Stomach (tissue), 9 donors: Measurements from ENCODE around the gene SLC35D2. TPM values are rescaled to one million over a fixed set of nuclear protein-coding genes. Genes with fewer than 3 reads are reported as not detected.

Experiments used
- DNase-seq, 2 donors: peaks; one replicate each; pipeline versions ENCODE4 v3.0.0 to v3.0.0-alpha.2; 2013 to 2019
- H3K27ac ChIP-seq, 5 donors: fragments of 200-600 bp in 4 of 5; sonication (generic) in 4 of 5; one replicate each; pipeline ENCODE4 v1.5.1; 2013 to 2019; ENCODE audit warnings: mild to moderate bottlenecking in 1 of 5, moderate library complexity in 1 of 5
- H3K27me3 ChIP-seq, 3 donors: fragments of 200-600 bp; sonication (generic); one replicate each; pipeline ENCODE4 v1.5.1; 2017 to 2019; ENCODE audit warnings: mixed run types in 1 of 3
- H3K36me3 ChIP-seq, 4 donors: fragments of 200-600 bp; sonication (generic); 1 replicate in 3 of 4; 2 replicates in 1 of 4; pipeline ENCODE4 v1.5.1; 2016 to 2019
- H3K4me1 ChIP-seq, 4 donors: fragments of 200-600 bp; sonication (generic); one replicate each; pipeline ENCODE4 v1.5.1; 2016 to 2019
- H3K4me3 ChIP-seq, 4 donors: fragments of 200-600 bp; sonication (generic) in 3 of 4; one replicate each; pipeline ENCODE4 v1.5.1; 2016 to 2019; ENCODE audit warnings: mild to moderate bottlenecking in 1 of 4
- H3K9me3 ChIP-seq, 4 donors: fragments of 200-600 bp; sonication (generic); one replicate each; pipeline ENCODE4 v1.5.1; 2016 to 2019
- EP300 ChIP-seq: sonication (generic); formaldehyde crosslinking; IDR thresholded peaks from one replicate; pipeline ENCODE4 v1.6.1; 2017; ENCODE audit warnings: antibody characterized with exemption
- POLR2A ChIP-seq, 4 donors: fragments of 450-650 bp; IDR thresholded peaks; one replicate each; pipeline ENCODE4 v1.6.1; 2016; ENCODE audit warnings: antibody characterized with exemption in 4 of 4, control low read depth in 2 of 4, mild to moderate bottlenecking in 1 of 4, moderate library complexity in 1 of 4
- POLR2AphosphoS5 ChIP-seq, 3 donors: sonication (generic); formaldehyde crosslinking; IDR thresholded peaks; one replicate each; pipeline ENCODE4 v1.6.1; 2016; ENCODE audit warnings: antibody characterized with exemption in 3 of 3
- WGBS, 5 donors: extraction: QIAGEN DNeasy Blood & Tissue Kit in 3 of 5; methylation state at CpG; one replicate each; pipeline versions ENCODE4 v1.1.5 to v1.1.7; 2013 to 2018; 5-methylcytosine and 5-hydroxymethylcytosine counted together
- intact Hi-C: fragments of 100-400 bp; cut with DNase I; formaldehyde crosslinking; loops from one replicate; pipeline ENCODE4 v1.15.1; 2023; ENCODE audit warnings: low total_unique reads
- polyA plus RNA-seq, 3 donors: library from polyadenylated mRNA; stranded (reverse); fragments of 200-250 nt; gene quantifications; one replicate each; pipeline ENCODE4 v1.2.3, GENCODE V29; 2013
- total RNA-seq, 5 donors: library from RNA; depleted of rRNA; stranded (reverse); fragments of >200 nt; gene quantifications; one replicate each; pipeline versions ENCODE4 v1.1.0 to v1.2.3, GENCODE V29; 2014 to 2016
- TF ChIP-seq, protein P1 (sequence below), 7 experiments: fragments of 450-650 bp in 4 of 7; fragments of 200-600 bp in 3 of 7; sonication (generic) in 3 of 7; IDR thresholded peaks; one replicate each; pipeline ENCODE4 v1.5.1; 2016 to 2019; ENCODE audit warnings: antibody characterized with exemption in 7 of 7, control low read depth in 2 of 7, mild to moderate bottlenecking in 1 of 7
- donor health status: healthy with polysubstance abuse.
- donor health status: Bipolar disorder and iron deficiency.
- donor health status: healthy.

The SLC35D2 gene
- total and polyA plus RNA-seq, 8 donors, result 13.8 to 43.3 (median 22.4) TPM

- no peak for TF ChIP-seq EP300
- TF ChIP-seq POLR2AphosphoS5 (IDR thresholded peaks at IDR 0.05), result peak; percentile 74 to 85 (median 84)
- no peak for TF ChIP-seq POLR2A (IDR thresholded peaks at IDR 0.05)
- TF ChIP-seq, protein P1, sequence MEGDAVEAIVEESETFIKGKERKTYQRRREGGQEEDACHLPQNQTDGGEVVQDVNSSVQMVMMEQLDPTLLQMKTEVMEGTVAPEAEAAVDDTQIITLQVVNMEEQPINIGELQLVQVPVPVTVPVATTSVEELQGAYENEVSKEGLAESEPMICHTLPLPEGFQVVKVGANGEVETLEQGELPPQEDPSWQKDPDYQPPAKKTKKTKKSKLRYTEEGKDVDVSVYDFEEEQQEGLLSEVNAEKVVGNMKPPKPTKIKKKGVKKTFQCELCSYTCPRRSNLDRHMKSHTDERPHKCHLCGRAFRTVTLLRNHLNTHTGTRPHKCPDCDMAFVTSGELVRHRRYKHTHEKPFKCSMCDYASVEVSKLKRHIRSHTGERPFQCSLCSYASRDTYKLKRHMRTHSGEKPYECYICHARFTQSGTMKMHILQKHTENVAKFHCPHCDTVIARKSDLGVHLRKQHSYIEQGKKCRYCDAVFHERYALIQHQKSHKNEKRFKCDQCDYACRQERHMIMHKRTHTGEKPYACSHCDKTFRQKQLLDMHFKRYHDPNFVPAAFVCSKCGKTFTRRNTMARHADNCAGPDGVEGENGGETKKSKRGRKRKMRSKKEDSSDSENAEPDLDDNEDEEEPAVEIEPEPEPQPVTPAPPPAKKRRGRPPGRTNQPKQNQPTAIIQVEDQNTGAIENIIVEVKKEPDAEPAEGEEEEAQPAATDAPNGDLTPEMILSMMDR (IDR thresholded peaks at IDR 0.05), result peak in 1 of 7 experiments; percentile 37
- 0 to 1% (median 0%) methylated on average over 3 to 50 of the region's 50 CpGs for WGBS, 5 donors
- intact Hi-C loops, result no loop called here
These were observed 33.6 kb upstream of the SLC35D2 start for GRCh38 chr9:96417051-96417586.

GRCh38 chr9:96413302-96414221 lies 30.1 kb upstream of the SLC35D2 start:
- peak overlapping the region in 3 of 5 donors; percentile 7 to 49 (median 41) for H3K27ac ChIP-seq
- peak in 1 of 2 donors; percentile 24 for DNase-seq
- no peak for TF ChIP-seq POLR2AphosphoS5 (IDR thresholded peaks at IDR 0.05)
- no peak for TF ChIP-seq EP300
- TF ChIP-seq, protein P1 (IDR thresholded peaks at IDR 0.05), result no peak
- TF ChIP-seq POLR2A (IDR thresholded peaks at IDR 0.05), result no peak
- no peaks in the 10 kb centered on the region for H3K27me3 ChIP-seq
- WGBS, 5 donors, result 35 to 50% (median 39%) methylated on average over 7 of the region's 7 CpGs
- no peaks in the 10 kb centered on the region for H3K9me3 ChIP-seq
- peaks cover 0 to 25% (median 14%) of the 10 kb centered on the region in 4 donors for H3K4me1 ChIP-seq
- no peaks in the 10 kb centered on the region for H3K36me3 ChIP-seq
- H3K4me3 ChIP-seq, result no peak overlapping the region
- intact Hi-C loops, result no loop called here

More at GRCh38 chr9:96417051-96417586, 33.6 kb upstream of the SLC35D2 start:
- Histone ChIP-seq H3K36me3 (no peaks in the 10 kb centered on the region), H3K27me3 (no peaks in the 10 kb centered on the region), H3K27ac (peak overlapping the region; percentile 98 to 100 (median 99)), H3K9me3 (no peaks in the 10 kb centered on the region), H3K4me1 (peaks cover 19 to 48% (median 35%) of the 10 kb centered on the region in 4 donors), H3K4me3 (peak overlapping the region; percentile 78 to 95 (median 91))
- peak; percentile 91 to 96 for DNase-seq

DNA sequence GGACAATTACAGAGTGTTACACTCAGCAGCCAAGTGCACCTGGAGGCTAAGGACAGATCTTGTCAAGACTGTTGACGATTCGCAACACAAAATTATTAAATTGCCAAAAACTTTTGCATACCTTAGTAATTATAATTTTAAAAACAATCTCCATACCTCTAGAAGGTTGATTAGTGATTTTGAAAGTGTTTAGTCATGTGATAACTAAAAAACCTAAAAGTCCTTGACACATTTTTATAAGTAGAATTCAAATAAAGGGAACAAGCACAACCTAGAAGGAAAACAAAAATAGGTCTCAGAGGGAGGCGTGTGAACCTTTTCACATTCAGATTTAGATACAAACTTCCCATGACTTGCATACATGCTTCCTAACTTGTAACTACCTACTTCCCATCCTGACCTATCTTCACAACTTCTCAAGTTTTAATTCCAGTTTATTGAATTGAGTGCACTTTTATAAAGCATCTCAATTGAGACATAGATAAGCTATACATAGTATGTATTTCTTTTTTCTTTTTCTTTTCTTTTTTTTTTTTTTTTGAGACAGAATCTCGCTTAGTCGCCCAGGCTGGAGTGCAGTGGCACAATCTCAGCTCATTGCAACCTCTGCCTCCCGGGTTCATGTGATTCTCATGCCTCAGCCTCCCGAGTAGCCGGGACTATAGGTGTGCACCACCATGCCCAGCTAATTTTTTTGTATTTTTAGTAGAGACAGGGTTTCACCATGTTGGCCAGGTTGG lies 28.8 kb upstream of the SLC35D2 start:
- DNase-seq, result no peak
- no peaks in the 10 kb centered on the region for H3K36me3 ChIP-seq
- H3K27me3 ChIP-seq, result no peaks in the 10 kb centered on the region
- no peaks in the 10 kb centered on the region for H3K9me3 ChIP-seq
- WGBS, 5 donors, result 84 to 94% (median 90%) methylated on average over 8 of the region's 8 CpGs
- peaks cover 0 to 25% (median 11%) of the 10 kb centered on the region in 4 donors for H3K4me1 ChIP-seq
- intact Hi-C loops, result no loop called here
- no peak overlapping the region for H3K27ac ChIP-seq
- no peak overlapping the region for H3K4me3 ChIP-seq
- no peak for TF ChIP-seq POLR2AphosphoS5 (IDR thresholded peaks at IDR 0.05)
- no peak for TF ChIP-seq POLR2A (IDR thresholded peaks at IDR 0.05)
- TF ChIP-seq, protein P1 (IDR thresholded peaks at IDR 0.05), result no peak
- no peak for TF ChIP-seq EP300
